Measurements from ENCODE around the gene ITGB3BP.
A peak's percentile ranks its signal among the peaks of the same experiment; 100 is the strongest.
"Not testable (repeated sequence)": the region's sequence is repeated elsewhere in the genome, so short reads cannot be mapped to it uniquely, and the experiment has no call there.

ITGB3BP gene, protein sequence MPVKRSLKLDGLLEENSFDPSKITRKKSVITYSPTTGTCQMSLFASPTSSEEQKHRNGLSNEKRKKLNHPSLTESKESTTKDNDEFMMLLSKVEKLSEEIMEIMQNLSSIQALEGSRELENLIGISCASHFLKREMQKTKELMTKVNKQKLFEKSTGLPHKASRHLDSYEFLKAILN

DNA sequence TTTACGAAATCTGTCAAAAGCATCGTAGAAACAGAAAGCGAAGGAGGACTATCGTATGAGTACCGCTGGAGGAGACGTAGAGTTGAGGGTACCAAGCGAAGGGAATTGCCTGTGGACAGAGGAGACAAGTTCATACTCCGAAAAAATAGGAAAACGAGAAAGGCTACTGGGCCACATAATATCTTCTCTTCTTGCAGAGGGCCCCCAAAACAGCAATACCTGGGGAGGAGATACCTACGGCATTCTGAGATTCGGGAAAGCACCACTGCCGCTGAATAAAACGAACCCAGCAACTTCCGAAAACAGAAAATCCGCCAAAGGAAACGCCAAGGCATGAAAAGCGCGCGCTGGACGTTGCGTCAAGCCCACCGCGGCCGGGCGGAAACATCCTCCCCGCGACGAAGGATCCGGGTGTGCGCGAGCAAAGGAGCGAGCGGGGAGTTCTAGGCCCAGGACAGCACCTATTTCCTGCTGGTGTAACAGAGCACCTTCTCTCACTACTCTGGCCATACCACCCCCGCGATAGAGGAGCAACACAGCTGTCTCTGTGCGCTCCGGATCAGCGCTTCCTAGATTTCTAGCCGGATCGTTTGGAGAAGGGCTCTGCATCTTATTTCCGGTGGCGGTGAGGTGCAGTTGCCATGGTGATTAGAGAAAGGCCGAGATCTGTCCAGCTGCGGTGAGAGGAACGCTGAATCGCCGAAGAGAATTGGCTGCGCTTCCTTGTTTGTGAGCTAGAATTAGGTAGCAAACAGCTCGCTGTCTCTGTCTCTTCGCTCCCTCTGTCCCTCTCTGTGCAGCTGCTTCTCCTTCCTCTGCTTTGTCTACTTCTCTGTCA lies at the start of gene ITGB3BP, which contains the start of gene EFCAB7:
TSS of gene ITGB3BP (minus strand) at position 335 of the 838 bp plus-strand sequence. CDS start at position 243, 92 bp downstream.
TSS of gene EFCAB7 (plus strand) at position 635 of the 838 bp plus-strand sequence. CDS start 2,048 bp downstream, outside the sequence.
- peak; percentile 87 for DNase-seq (ENCODE audit: low spot score)

DNA sequence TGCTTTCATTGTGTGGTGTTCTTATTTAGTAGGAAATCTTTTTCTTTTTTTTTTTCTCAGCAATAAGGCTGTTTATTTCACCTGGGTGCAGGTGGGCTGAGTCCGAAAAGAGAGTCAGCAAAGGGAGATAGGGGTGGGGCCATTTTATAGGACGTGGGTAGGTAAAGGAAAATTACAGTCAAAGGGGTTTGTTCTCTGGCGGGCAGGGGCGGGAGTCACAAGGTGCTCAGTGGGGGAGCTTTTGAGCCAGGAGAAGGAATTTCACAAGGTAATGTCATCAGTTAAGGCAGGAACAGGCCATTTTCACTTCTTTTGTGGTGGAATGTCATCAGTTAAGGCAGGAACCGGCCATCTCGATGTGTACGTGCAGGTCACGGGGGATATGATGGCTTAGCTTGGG lies 49.7 kb upstream of the ITGB3BP start:
- DNase-seq (ENCODE audit: low spot score) = not testable (repeated sequence)

DNA sequence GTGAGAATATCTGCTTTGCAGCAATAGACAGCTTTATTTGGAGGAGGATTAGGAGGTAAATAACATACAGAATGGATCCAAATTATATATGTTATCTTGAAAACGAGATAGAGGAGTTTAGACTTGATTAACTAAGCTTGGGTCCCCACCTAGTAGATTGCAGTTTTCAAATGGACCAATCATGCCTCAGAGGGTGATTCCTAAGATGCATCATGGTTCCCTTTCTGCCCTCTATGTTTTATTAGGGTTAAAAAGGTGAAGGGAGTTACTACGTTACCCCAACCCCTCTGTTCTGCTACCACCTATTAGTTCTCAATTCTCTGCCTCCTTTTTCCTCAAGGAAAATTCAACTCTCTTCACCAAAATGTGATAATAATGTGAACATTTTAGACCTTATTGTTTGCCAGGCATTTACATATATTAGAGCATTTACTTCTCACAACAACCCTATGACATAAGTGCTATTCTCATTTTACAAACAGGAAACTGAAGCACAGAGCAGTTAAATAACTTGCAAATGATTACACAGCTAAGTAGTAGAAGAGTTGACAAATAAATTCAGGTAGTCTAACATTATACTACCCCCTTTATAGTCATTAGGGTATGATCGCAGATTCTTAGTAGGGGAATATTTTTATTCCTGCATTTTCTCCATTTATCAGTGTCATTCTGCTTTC lies 46.8 kb upstream of the ITGB3BP start:
- DNase-seq (ENCODE audit: low spot score) = no peak

DNA sequence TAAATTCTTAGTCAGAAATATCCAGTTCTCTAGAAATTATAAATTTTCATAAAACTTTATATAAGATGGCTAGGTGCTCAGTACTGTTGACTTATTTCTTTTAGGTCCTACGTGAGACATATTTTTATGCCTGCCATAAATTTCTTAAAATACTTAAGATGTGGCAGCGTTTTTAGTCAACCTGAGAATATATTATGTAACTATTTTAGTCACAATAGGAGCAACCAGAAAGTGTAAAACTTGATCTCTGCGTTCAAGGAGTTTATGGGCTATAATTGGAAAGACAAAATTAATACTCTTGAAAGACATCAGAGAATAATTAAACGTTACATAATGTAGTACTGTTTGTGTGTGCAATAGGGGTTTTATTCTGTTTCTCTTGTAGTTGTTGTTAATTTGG lies 46.0 kb upstream of the ITGB3BP start:
- DNase-seq (ENCODE audit: low spot score) = no peak

DNA sequence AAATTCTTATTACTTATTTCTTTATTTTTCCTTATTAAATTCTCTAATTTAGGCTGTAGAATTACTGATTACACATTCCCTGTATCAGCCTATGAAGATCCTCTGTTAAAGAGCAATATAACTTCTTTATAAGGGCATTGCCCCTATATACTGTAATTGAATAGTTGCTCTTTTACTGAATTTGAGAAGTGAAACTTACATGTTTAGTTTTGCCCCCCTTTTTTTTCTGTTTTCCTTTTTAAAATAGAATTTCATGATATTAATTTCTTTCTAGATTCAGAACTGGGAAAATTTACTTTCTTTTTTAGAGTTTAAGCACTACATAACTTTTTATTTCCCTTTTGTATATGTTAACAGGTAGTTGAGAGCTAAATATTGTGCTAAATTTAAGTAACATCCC lies 40.7 kb upstream of the ITGB3BP start:
- no peak for DNase-seq (ENCODE audit: low spot score)

DNA sequence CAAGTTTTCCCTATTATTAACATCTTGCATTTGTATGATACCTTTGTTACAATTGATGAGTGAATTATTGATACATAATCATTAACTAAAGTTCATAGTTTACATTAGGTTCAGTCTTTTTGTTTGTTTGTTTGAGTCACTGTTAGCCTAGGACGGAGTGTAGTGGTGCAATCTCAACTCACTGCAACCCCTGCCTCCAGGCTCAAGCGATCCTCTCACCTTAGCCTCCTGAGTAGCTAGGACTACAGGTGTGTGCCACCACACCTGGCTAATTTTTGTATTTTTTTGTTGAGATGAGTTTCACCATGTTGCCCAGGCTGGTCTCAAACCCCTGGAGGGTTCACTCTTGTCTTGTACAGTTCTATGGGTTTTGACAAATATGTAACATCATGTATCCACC lies 36.3 kb upstream of the ITGB3BP start:
- DNase-seq (ENCODE audit: low spot score) = no peak

DNA sequence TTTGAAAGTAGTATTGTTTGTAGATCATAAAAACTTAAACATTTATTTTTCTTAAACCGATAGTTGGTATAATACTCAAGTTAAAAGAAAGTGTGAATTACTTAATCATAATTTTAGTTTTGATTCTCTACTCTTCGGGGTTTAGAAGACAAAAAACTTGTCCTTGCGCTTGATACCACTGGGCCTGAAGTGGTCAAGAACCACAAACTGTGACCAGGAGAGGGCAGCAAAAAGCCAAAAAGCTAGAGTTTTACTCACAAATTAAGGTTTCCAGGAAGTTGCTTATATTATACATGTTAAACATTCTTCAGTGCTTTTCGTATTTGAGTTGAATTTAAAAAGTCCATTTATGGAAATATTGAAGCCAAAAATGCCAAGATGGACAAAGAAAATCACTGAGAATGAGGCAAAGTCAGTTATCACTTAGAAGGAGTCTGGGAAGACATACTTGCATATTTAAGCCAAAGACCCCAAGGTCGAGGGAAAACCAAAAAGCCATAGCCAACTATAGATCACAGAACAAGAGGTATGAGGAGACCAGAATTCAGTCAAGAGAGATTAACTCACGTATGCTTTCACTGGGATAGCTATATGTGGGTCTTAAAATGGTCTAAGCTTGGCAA lies 34.5 kb upstream of the ITGB3BP start:
- peak; percentile 24 for DNase-seq (ENCODE audit: low spot score)

DNA sequence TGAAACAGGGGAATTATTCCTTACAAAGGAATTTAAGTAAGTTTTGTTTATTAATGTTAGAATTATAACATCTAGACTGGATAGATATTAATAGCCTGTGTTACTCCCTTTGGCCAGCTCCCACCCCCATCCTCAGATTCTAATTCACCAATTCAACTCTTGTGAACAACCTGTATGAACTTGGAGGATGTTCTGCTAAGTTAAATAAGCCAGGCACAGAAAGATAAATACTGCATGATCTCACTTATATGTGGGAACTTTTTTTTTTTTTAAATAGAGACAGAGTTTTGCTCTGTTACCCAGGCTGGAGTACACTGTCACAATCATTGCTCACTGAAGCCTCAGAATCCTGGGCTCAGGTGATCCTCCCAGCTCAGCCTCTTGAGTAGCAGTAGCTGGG lies 32.5 kb upstream of the ITGB3BP start:
- DNase-seq (ENCODE audit: low spot score) = no peak

DNA sequence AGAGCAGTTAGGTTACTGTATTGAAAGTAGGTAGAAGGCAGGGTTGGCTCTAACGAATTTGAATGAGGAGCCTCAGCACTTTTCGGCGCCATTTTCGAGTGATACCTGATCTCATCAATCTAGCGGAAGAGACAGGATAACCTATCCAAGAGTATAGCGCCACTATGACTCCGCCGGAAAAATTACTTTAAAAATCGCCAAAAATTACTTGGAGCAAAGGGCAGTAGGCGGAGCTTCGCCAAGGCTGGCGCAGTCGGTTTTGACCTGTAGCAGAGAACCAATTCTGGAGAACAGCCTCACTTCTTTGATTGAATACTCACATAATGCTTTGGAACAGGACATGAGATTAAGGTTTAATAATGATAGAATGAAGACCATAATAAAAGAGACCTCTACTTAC lies 25.9 kb upstream of the ITGB3BP start:
- no peak for DNase-seq (ENCODE audit: low spot score)

DNA sequence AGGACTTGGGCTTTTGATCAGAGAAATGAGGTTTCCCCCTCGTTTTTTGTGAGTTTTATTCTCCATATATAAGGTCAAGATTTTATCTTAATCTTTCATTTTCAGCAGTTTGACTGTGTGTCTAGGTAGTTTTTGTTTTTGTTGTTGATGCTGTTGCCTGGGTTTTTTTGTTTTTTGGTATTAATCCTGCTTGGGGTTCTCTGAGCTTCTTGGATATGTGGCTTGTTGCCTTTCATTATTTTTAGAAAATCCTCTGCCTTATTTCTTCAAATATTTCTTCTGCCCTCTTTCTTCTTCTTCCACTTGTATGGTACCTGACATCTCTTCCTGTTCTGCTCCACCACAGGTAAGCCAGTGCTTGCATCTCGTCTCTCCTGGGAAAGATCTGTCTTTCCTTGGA lies 25.3 kb upstream of the ITGB3BP start:
- DNase-seq (ENCODE audit: low spot score) = no peak

DNA sequence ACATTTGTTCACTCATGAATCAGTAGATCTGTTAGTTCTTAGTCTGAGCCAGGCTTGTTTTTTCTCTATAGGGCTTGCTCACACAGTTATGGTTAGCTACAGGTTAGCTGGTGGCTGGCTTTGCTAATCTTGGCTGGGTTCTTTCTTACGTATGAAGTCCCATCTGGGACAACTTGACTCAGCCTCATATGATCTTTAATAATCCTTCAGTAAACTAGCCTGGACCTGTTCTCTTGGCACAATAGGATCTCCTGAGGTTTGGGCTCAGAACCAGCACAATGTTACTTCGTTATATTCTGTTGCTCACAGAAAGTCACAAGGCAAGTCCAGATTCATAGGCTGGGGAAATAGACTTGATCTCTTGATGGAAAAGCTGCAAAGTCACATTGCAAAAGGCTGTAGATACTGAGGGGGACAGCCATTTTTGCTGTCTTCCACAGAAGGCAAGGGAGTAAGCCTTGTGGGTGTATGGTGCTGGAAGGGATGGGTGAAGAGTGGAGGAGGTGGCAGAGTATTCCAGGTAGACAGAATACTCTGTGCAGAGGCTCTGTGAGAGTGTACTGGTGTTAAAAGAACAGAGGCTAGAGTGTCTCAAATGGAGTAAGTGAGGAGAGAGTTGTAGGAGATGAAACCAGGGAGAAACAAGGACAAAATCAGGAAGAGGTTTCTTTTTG lies 24.7 kb upstream of the ITGB3BP start:
- DNase-seq (ENCODE audit: low spot score) = no peak

DNA sequence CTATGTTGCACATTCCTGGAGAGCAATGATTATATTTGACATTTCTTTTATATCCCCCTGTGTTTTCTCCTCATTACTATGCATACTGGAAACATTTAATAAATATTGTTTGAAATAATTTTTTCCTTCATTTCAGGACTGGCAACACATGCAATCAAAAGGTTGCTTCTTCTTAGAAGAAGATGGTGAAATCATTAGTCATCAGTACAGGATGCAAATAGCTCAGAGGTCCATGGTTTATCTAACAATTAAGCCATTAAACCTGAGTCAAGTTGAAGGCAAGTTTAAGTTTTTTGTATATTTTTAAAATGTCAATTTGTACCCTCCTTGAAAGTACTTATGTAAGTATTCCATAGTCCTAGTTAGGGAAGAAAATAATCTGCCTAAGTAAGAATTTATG lies 22.8 kb upstream of the ITGB3BP start:
- DNase-seq (ENCODE audit: low spot score) = no peak

DNA sequence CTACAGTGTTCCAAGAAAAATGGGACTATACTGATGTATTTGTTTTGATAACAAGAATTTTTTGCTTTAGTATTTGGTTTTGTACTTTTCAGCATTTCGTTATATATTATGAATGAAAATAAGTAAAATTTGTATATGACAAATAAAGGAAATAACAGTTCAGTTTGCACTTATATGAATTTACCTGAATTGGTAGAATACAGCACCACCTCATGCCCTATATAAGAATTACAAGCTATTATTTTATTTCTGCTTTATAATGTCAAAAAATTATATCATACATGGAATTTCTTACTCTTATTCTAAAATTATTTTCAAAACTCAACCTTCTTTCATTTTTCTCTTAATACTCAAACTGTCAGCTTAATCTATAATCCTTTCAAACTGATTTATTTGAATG lies 14.9 kb upstream of the ITGB3BP start:
- DNase-seq (ENCODE audit: low spot score) = no peak

DNA sequence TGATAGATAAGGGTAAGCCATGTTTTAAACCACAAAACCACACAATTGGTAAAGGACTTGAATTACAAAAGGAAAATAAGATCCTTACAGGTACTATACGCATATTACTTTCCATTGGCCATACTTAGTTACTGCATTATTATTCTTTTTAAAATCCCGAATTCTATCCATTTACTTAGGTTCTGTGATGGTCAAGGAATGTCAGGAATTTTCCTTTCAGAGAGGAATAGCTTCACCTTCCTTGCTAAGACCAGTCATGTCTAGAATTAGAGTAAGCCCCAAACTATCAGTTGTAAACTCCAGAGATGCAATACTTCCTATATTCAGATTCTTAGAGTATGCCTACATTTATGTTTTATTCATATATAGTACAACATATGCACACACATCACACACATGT lies 14.0 kb upstream of the ITGB3BP start:
- DNase-seq (ENCODE audit: low spot score) = no peak

DNA sequence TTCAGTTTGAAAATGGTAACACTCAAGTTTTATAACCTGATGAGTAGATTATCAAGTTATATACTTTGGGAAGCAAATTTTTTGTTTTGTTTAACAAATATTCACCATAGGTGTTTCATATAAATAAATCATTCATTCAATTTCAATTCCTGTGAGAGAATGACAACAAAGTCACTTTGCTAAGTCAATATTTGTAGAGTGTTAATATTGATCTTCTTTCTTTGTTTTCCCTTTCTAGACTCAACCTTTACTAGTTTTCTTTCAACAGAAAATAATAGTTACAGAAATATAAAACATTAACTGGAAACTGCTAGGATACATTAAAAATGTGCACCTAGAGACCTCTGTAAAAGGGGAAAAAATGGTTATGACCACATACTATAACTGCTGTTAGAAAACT lies 11.4 kb upstream of the ITGB3BP start:
- no peak for DNase-seq (ENCODE audit: low spot score)

DNA sequence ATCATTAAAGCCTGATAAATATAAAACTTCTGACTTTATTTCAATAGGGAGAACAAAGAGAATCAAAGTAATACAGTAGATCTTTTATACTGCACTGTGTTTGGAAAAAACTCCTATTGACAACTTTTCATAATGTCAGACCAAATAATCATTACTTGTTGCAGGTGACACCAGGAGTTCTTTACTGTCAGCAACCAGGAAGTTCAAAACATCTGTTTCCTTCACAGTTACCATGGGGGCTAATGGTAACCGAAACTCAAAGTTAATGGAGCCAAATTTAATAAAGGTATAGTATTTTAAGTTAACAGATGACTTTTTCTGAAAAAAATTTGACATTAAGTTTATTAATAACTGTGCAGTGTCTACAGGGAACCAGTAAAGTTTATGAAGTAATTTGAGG lies 10.9 kb upstream of the ITGB3BP start:
- no peak for DNase-seq (ENCODE audit: low spot score)

DNA sequence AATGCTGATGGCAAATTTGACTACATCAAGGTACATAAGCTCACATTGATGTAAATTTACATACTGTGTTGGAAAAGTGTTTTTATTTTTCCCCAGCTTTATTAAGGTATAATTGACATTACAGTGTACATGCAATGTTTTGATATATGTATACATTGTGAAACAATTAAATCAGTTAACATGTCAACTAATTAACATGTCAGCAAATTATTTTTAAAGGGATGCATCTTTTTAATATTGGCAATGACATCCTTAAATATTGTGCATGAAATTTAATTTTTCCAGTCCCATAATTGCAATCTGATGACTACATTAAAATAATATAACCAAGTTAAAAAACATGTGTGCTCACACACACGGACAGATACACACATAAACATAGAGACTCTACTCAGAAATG lies 9.7 kb upstream of the ITGB3BP start:
- no peak for DNase-seq (ENCODE audit: low spot score)

DNA sequence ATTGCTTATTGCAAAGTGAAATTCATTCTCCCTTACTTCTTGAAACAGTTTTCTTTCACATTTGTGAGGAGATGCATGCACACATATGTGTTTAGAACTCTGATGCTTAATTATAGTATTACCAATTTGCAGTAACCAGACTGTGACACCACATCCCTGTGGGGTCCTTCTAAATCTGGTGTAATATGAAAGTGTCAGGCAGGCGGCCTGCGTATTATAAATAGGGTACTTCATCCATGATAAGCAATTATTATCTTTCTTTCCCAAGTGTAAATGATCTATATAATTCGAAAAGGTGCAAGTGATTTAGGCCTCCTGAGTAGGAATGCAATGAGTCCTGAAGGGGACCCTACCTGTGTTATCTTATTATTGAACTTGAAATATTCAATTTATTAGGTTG lies 1.2 kb upstream of the ITGB3BP start:
- DNase-seq (ENCODE audit: low spot score) = no peak

DNA sequence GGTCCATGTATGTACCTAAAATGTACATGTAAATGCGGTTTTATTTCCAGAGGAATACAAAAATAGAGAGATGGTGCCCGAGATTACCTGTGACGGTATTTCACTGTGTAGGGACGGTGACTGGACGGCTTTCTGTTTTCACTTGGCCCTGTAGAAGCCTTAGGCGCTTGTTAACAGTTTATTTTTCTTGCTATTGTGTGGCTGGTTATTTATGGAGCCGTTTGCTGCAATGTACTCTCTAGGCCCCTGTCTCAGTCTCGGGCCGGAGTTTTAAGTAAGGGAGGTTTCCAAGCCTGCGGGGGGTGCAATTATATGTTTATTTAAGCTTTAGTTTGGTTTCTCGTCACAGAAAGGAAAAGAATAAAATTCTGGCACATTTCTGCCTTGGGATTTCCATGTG lies 713 bp upstream of the ITGB3BP start:
- DNase-seq (ENCODE audit: low spot score) = peak; percentile 8

DNA sequence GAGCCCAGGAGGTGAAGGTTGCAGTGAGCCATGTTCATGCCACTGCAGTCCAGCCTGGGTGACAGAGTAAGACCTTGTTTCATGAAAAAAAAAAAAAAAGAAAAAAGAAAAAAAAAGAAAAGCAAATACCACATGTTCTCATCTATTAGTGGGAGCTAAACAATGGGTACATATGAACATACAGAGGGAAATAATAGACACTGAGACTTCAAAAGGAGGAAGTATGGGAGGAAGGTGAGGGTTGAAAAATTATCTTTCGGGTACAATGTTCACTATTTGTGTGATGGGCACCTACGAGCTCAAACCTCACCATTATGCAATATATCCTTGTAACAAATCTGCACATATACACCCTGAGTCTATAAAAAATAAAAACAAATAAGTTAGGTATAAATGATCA lies 6.4 kb downstream of the ITGB3BP start:
- no peak for DNase-seq (ENCODE audit: low spot score)

DNA sequence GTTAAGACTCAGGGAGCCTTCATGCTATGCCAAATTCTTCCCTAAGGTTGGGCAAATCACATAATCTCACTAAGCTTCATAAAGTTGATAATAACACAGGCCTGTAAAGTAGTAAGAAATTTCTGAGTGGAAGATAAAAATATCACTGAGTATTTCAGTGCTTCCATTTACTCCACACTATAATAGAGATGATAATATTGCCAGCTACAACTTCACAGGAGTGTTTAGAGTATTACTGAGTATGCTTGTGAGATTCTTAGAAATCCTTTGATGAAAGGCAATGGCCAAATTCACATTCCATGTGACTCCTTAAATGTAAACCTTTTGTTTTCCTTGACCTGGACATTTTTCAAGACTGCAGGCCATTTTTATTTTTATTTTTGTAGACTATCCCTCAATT lies 10.4 kb downstream of the ITGB3BP start:
- DNase-seq (ENCODE audit: low spot score) = no peak

DNA sequence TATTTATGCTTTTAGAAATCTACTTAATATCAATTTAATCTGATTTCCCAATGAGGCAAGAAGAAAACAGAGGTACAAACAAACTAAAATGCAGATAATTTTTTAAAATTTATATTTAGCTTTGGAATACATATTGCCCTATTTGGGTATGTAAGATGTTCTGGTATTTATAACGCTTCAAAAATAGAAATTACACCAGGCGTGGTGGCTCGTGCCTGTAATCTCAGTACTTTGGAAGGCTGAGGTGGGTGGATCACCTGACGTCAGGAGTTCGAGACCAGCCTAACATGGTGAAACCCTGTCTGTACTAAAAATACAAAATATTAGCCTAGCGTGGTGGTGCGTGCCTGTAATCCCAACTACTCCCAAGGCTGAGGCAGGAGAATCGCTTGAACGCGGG lies 13.3 kb downstream of the ITGB3BP start:
- DNase-seq (ENCODE audit: low spot score) = no peak
